Activated naive CD8-positive, alpha-beta T cell treated with anti-CD3 and anti-CD28 coated beads for 36 hours (primary cell): ENCODE measurements around the gene MYEOV. TPM values are rescaled to one million over a fixed set of nuclear protein-coding genes. Genes with fewer than 3 reads are reported as not detected.

Experiments used
- DNase-seq: peaks from one replicate; pipeline ENCODE4 v3.0.0; 2021
- H3K27ac Mint-ChIP-seq: one replicate; pipeline ENCODE4 v1.8.0; 2022; ENCODE audit warnings: mild to moderate bottlenecking, moderate library complexity, mixed read lengths
- H3K27me3 Mint-ChIP-seq: one replicate; pipeline ENCODE4 v1.8.0; 2022; ENCODE audit warnings: mild to moderate bottlenecking, mixed read lengths
- H3K36me3 Mint-ChIP-seq: one replicate; pipeline ENCODE4 v1.8.0; 2021; ENCODE audit warnings: mild to moderate bottlenecking, mixed read lengths
- H3K4me1 Mint-ChIP-seq: one replicate; pipeline ENCODE4 v1.8.0; 2021; ENCODE audit warnings: mixed read lengths
- H3K4me3 Mint-ChIP-seq: one replicate; pipeline ENCODE4 v1.8.0; 2022; ENCODE audit warnings: mild to moderate bottlenecking, moderate library complexity, mixed read lengths
- H3K9me3 Mint-ChIP-seq: one replicate; pipeline ENCODE4 v1.8.0; 2022; ENCODE audit warnings: mixed read lengths
- total RNA-seq, 2 experiments: library from RNA; stranded (reverse); gene quantifications; one replicate each; pipeline ENCODE4 v1.2.3, GENCODE V29; 2021

The MYEOV gene
- total RNA-seq, 2 experiments from 2014 or later, result not detected

GRCh38 chr11:69309631-69310280, 15.8 kb downstream of the MYEOV start:
- no peaks in the 10 kb centered on the region for H3K9me3 Mint-ChIP-seq
- H3K27me3 Mint-ChIP-seq, result no peaks in the 10 kb centered on the region
- peak overlapping the region; percentile 16 for H3K27ac Mint-ChIP-seq
- H3K4me1 Mint-ChIP-seq, result peaks cover 23% of the 10 kb centered on the region
- no peaks in the 10 kb centered on the region for H3K36me3 Mint-ChIP-seq
- H3K4me3 Mint-ChIP-seq, result no peak overlapping the region
- DNase-seq, result no peak

GRCh38 chr11:69310351-69310750, 16.4 kb downstream of the MYEOV start:
- DNase-seq, result no peak
- Mint-ChIP-seq H3K9me3 (no peaks in the 10 kb centered on the region), H3K27me3 (no peaks in the 10 kb centered on the region), H3K4me3 (no peak overlapping the region), H3K4me1 (peaks cover 23% of the 10 kb centered on the region), H3K36me3 (no peaks in the 10 kb centered on the region), H3K27ac (no peak overlapping the region)

DNA sequence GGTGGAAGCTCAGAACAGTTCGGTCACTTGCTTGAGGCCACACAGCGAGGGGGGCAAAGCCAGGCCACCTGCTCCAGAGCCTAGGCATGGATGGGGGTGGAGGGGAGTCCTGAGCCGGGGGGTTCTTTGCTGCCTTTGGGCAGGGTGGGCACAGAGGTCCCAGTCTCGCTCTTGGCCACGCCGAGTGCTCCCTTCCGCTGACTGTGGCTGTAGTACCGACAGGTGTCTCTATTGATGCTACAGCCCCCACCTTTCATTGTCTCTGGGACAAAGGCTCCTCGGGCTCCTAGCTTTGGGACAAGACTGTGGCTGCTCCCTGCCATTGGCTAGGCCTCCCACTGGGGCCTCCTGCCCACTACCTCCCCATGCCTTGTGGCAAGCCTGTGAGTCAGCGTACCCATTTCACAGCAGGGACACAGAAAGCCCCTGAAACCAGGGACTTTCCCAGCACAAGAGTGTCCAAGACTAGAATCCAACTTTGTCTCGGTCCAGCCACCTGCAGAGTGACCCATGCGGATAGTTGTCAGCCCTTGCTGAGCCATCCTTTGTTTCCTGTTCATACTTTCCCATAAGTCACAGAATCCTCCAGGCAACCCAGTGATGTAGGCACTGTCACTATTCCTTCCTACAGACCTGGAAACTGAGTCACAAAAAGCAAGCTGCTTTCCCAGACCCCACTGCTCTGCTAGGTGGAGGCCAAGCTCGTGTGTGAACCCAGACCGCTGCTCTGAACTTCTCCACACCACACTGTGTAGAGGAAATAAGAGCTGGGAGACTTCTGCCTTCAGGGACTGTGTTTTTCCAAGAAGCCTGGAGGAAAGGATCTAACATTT, 17.2 kb downstream of the MYEOV start:
- no peaks in the 10 kb centered on the region for H3K27me3 Mint-ChIP-seq
- H3K27ac Mint-ChIP-seq, result peak overlapping the region; percentile 62
- no peak overlapping the region for H3K4me3 Mint-ChIP-seq
- no peaks in the 10 kb centered on the region for H3K9me3 Mint-ChIP-seq
- H3K4me1 Mint-ChIP-seq, result peaks cover 23% of the 10 kb centered on the region
- DNase-seq, result peak; percentile 52
- no peaks in the 10 kb centered on the region for H3K36me3 Mint-ChIP-seq

DNA sequence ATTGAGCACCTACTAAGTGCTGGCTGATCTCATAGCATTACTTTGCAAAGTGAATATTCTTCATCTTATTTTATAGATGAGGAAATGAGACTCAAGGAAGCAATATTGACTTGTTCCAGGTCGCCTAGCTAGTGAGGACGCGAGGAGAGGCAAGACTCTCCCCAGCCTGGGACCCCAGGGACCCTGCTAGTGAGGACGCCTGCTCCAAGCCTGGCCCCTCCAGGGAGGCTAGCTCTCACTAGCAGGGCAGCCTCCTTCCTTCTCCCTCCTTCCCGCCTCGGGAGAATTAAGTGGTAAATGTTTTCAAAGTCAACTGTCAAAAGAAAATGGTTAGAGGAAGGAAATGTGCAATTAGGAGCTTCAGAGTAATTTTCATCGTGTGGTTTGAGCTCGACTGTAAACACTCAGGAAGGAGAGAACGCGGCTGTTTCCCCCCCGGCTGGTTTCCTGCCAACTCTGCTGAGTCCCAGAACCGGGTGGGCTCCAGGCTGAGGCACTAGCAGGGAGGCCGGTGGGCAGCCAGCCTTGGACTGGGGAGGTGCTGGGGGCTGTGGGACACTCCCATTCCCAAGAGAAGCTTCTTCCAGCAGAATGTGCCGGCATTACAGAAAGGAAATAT, 17.9 kb downstream of the MYEOV start:
- H3K4me3 Mint-ChIP-seq, result peak overlapping the region; percentile 6
- H3K27me3 Mint-ChIP-seq, result no peaks in the 10 kb centered on the region
- DNase-seq, result peak; percentile 26
- H3K27ac Mint-ChIP-seq, result peak overlapping the region; percentile 62
- no peaks in the 10 kb centered on the region for H3K9me3 Mint-ChIP-seq
- H3K4me1 Mint-ChIP-seq, result peaks cover 25% of the 10 kb centered on the region
- no peaks in the 10 kb centered on the region for H3K36me3 Mint-ChIP-seq

- H3K9me3 Mint-ChIP-seq, result peaks cover 4% of the 10 kb centered on the region
- H3K4me1 Mint-ChIP-seq, result peaks cover 34% of the 10 kb centered on the region
- no peak overlapping the region for H3K4me3 Mint-ChIP-seq
- peaks cover 1% of the 10 kb centered on the region for H3K36me3 Mint-ChIP-seq
- peak overlapping the region; percentile 22 for H3K27ac Mint-ChIP-seq
- H3K27me3 Mint-ChIP-seq, result no peaks in the 10 kb centered on the region
- DNase-seq, result no peak
These were observed 18.8 kb downstream of the MYEOV start for GRCh38 chr11:69312453-69313404.

DNA sequence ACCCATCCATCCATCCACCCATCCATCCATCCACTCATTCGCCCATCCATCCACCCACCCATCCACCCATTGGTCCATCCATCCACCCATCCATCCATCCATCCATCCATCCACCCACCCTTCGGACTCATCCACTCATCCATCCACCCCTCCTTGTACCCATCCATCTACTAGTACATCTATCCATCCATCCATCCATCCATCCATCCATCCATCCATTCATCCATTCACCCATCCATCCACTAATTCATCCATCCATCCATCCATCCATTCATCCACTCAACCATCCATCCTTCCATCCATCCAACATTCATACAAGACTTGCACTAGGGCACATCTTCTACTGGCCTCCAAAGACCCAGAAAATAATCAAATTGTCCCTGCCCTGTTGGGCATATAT, 20.0 kb downstream of the MYEOV start:
- H3K4me3 Mint-ChIP-seq, result no peak overlapping the region
- H3K27ac Mint-ChIP-seq, result no peak overlapping the region
- peaks cover 37% of the 10 kb centered on the region for H3K4me1 Mint-ChIP-seq
- no peaks in the 10 kb centered on the region for H3K27me3 Mint-ChIP-seq
- peaks cover 3% of the 10 kb centered on the region for H3K36me3 Mint-ChIP-seq
- DNase-seq, result no peak
- H3K9me3 Mint-ChIP-seq, result peaks cover 6% of the 10 kb centered on the region

DNA sequence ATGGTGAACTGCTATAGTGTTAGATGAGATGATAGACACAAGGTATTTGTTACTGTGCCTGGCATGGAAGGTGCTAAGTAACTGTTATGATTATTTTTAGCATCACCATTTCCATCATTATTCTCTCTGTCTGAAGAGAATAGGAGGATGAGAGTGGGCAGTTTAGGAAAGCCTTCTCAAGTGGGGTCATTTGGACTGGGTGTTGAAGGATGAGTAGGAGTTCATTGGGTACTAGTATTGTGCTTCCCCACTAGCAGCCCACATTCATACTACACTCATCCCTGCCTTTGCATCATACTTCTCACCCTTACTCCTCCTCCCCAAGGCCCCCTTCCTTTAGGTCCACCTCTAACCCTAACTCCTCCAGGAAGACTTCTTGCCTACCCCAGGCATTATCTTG, 20.6 kb downstream of the MYEOV start:
- DNase-seq, result no peak
- Mint-ChIP-seq H3K9me3 (peaks cover 6% of the 10 kb centered on the region), H3K4me3 (no peak overlapping the region), H3K4me1 (peaks cover 37% of the 10 kb centered on the region), H3K36me3 (peaks cover 3% of the 10 kb centered on the region), H3K27ac (no peak overlapping the region), H3K27me3 (no peaks in the 10 kb centered on the region)

DNA sequence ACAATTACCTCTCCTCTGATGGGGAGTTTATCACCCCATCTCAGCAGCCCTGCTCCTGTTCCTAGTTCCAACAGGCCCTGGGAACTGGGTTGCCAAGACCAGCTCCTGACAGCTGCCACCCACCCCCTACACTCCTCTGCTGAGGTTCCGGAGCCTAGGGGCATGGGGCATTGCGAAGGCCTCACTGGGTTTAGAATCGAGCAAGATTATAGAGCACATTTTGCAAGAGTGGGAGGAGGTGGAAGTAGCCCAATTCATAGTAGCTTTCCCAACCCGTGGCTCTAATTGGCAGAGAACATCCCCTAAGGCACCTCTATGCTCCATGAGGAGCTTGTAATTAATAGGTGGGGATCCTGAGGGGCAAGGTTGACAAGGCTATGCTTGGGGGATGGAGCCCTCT, 23.0 kb downstream of the MYEOV start:
- Mint-ChIP-seq H3K27me3 (no peaks in the 10 kb centered on the region), H3K4me1 (peaks cover 17% of the 10 kb centered on the region), H3K4me3 (no peak overlapping the region), H3K27ac (no peak overlapping the region), H3K36me3 (peaks cover 3% of the 10 kb centered on the region), H3K9me3 (peaks cover 6% of the 10 kb centered on the region)
- no peak for DNase-seq

DNA sequence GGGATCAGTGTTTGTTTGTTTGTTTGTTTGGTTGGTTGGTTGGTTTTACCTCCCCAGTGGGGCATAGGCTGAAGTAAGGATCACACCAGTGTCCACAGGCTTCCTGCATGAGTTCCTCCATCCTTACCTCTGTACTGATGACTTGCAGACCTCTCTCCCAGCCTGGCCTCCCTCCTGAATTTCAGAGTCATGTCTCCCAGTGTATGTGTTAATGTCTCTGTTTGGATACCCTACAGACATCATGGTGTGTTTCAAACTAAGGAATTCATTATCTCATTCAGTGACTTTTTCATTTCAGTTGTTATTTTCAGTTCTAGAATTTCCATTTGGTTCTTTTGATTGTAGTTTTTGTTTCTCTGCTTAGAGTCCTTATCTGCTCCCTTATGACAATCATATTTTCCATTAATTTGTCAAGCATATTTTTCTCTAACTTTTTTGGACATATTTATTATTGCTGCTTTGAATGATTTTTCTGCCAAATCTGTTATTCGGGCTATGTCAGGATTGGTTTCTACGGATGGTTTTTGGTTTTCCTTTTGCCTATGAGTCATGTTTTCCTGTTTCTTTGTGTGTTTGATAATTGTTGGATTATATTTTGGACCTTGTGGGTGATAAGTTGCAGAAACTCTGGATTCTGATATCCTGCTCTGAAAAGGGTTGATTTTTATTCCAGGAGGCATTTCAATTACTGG, 23.6 kb downstream of the MYEOV start:
- Mint-ChIP-seq H3K4me3 (no peak overlapping the region), H3K27ac (peak overlapping the region; percentile 62), H3K36me3 (peaks cover 3% of the 10 kb centered on the region), H3K27me3 (no peaks in the 10 kb centered on the region), H3K9me3 (peaks cover 6% of the 10 kb centered on the region), H3K4me1 (peaks cover 14% of the 10 kb centered on the region)
- no peak for DNase-seq

DNA sequence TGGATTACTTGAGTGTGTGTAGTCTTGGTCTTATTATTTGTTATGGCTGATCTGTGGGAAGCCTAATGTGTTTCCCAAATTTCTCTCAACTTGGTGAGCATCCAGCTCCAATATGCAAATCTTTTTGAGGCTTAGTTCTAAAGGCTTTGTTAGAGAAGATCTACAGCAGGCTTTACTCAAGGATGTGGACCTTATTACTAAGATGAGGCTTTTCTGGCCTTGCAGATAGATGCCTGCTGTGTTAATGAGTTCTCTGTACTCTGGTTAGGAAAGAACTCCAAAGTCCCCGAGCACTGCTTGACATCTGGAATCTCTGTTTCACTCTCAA, 24.1 kb downstream of the MYEOV start:
- Mint-ChIP-seq H3K9me3 (peaks cover 6% of the 10 kb centered on the region), H3K4me3 (no peak overlapping the region), H3K27me3 (no peaks in the 10 kb centered on the region), H3K4me1 (peaks cover 14% of the 10 kb centered on the region), H3K27ac (peak overlapping the region; percentile 62), H3K36me3 (peaks cover 3% of the 10 kb centered on the region)
- DNase-seq, result no peak

DNA sequence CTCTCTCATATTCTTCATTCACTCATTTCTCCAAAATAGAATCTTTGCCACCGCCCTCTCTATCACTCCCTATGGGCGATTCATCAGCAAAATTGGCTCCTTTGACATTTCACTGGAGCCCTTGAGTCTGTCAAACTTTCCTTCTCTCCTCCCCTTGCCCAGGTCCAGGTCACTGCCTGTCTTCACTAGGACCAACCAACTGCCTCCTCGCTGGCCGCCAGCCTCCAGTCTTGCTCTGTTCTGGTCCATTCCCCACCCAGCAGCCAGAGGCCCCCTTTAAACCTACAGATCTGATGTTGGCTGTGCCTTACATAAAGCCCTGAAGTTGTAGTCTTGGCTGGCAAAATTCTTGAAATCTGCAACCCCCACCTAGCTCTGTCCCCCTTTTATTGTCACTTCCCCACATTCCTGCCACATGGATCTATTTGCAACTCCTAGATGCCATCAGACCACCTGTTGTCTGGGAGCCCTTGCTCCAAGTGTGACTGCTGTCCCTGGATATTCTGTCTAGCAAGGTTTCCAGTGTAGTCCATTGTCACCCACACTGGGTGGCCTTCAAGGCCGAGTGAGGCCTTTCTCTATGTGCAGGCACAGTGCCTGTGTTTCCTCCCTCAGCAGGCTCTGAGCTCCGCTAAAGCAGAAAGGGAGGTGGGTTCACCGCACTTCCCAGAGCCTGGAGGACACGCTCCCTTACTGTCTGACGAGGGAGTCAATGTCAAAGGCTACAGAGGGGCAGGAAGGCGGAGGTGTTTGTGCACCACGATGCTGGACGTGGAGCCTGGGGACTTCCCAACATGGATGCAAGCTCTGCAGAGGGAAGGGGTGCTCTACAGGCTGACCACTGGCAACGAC, 25.5 kb downstream of the MYEOV start:
- DNase-seq, result no peak
- Mint-ChIP-seq H3K4me1 (peaks cover 14% of the 10 kb centered on the region), H3K27ac (no peak overlapping the region), H3K9me3 (peaks cover 6% of the 10 kb centered on the region), H3K4me3 (no peak overlapping the region), H3K27me3 (no peaks in the 10 kb centered on the region), H3K36me3 (peaks cover 3% of the 10 kb centered on the region)

- Mint-ChIP-seq H3K9me3 (peaks cover 6% of the 10 kb centered on the region), H3K4me3 (no peak overlapping the region), H3K4me1 (peaks cover 14% of the 10 kb centered on the region), H3K36me3 (peaks cover 3% of the 10 kb centered on the region), H3K27ac (no peak overlapping the region), H3K27me3 (no peaks in the 10 kb centered on the region)
- DNase-seq, result no peak
These were observed 26.4 kb downstream of the MYEOV start for GRCh38 chr11:69320326-69320725.

DNA sequence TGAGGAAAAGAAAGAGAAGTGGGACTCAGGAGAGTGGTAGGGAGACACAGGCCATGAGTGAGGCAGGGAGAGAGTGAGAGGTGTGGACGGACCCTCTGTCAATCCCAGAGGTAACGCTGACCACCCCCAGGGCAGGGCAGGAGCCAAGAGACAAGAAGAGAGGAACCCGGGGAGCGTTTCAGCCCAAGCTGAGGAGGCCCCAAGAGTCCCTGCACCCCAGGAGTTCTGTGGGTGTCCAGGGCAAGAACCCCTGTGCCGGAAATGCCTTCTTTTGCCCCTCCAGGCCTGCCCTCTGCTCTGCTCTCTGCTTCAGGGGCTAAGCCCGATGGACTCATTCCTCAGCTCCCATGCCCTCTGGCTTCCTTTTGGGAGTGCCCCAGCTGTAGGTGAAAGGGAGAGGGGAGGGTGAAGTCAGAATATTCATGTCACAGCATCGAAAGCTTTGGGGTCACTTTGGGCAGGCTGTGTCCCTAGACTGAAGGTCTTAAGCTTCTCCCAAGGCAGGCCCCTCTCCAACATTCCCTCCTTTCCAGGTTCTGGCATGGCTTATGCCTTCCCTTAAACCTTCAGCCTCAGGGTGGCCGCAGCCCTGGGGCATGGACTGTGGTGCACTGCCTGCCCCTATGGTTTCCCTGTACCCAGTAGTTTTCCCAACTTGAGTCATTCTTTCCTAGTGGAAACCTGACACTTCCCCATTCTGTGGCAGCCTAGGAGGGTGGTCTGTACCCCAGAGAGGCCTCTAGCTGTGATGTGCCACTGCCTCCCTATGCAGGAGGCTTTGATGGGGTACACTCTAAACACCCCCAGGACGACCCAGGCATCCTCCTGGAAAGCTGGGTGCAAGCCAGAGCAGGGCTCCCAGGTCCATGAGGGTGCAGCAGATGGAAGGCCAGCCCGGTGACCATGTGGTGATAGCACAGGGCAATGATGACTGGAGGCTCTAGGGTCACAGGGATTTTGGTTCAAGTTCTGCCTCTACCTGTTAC, 27.1 kb downstream of the MYEOV start:
- peaks cover 6% of the 10 kb centered on the region for H3K9me3 Mint-ChIP-seq
- DNase-seq, result no peak
- H3K4me3 Mint-ChIP-seq, result no peak overlapping the region
- H3K27me3 Mint-ChIP-seq, result no peaks in the 10 kb centered on the region
- no peak overlapping the region for H3K27ac Mint-ChIP-seq
- H3K36me3 Mint-ChIP-seq, result peaks cover 3% of the 10 kb centered on the region
- peaks cover 14% of the 10 kb centered on the region for H3K4me1 Mint-ChIP-seq
